GM18507 (cell line): ENCODE measurements around the gene ST6GALNAC2.
"Not testable (repeated sequence)": the region's sequence is repeated elsewhere in the genome, so short reads cannot be mapped to it uniquely, and the experiment has no call there.

Source experiments
- DNase-seq: peaks from one replicate; pipeline ENCODE4 v3.0.0; 2011; ENCODE audit warnings: low read depth; ENCODE audit not compliant: insufficient read length; ENCODE audit errors: extremely low spot score
- FAIRE-seq: peaks from 2 replicates; lab custom pipeline; 2011; peaks lifted over from hg19 to GRCh38; lab: Jason Lieb, UNC

Gene ST6GALNAC2

GRCh38 chr17:76574166-76574565 lies 11.5 kb downstream of the ST6GALNAC2 start:
- no peak for DNase-seq
- FAIRE-seq, result no peak

- no peak for FAIRE-seq
Observed at GRCh38 chr17:76573096-76573495, 12.6 kb downstream of the ST6GALNAC2 start.

GRCh38 chr17:76572201-76572910 lies 13.3 kb downstream of the ST6GALNAC2 start:
- DNase-seq (no peak), FAIRE-seq (no peak)

More at GRCh38 chr17:76573096-76573495, 12.6 kb downstream of the ST6GALNAC2 start:
- DNase-seq, result no peak

- no peak for FAIRE-seq
- no peak for DNase-seq
Observed at GRCh38 chr17:76570877-76571471, 14.7 kb downstream of the ST6GALNAC2 start.

GRCh38 chr17:76570457-76570856 lies 15.2 kb downstream of the ST6GALNAC2 start:
- FAIRE-seq (no peak), DNase-seq (no peak)

- DNase-seq (no peak), FAIRE-seq (no peak)
Observed at GRCh38 chr17:76569607-76570279, 15.9 kb downstream of the ST6GALNAC2 start.

- no peak for DNase-seq
- no peak for FAIRE-seq
Observed at GRCh38 chr17:76568811-76569221, 16.8 kb downstream of the ST6GALNAC2 start.

GRCh38 chr17:76567634-76568432 lies 17.8 kb downstream of the ST6GALNAC2 start:
- FAIRE-seq (no peak), DNase-seq (no peak)

- DNase-seq (no peak), FAIRE-seq (no peak)
Observed at GRCh38 chr17:76566988-76567431, 18.6 kb downstream of the ST6GALNAC2 start.

- DNase-seq, result no peak
- no peak for FAIRE-seq
Observed at GRCh38 chr17:76566613-76566943, 19.1 kb downstream of the ST6GALNAC2 start.

- FAIRE-seq (no peak), DNase-seq (no peak)
Observed at GRCh38 chr17:76565728-76566612, 19.7 kb downstream of the ST6GALNAC2 start.

- DNase-seq, FAIRE-seq: not testable (repeated sequence)
Observed at GRCh38 chr17:76564991-76565727, 20.5 kb downstream of the ST6GALNAC2 start.

- DNase-seq, FAIRE-seq: not testable (repeated sequence)
Observed at GRCh38 chr17:76563359-76563758, 22.3 kb downstream of the ST6GALNAC2 start.

GRCh38 chr17:76562734-76563148 lies 22.9 kb downstream of the ST6GALNAC2 start:
- FAIRE-seq (no peak), DNase-seq (no peak)

GRCh38 chr17:76561799-76562268 lies 23.8 kb downstream of the ST6GALNAC2 start:
- DNase-seq (no peak), FAIRE-seq (no peak)

- DNase-seq, result no peak
- FAIRE-seq, result no peak
Observed at GRCh38 chr17:76561332-76561731, 24.3 kb downstream of the ST6GALNAC2 start.

- no peak for FAIRE-seq
- DNase-seq, result no peak
Observed at GRCh38 chr17:76560877-76561221, 24.8 kb downstream of the ST6GALNAC2 start.
